H1 (cell line): ENCODE results near the gene ADAMTS16.

Experiments used
- EZH2 ChIP-seq: fragments of 200-600 bp; sonication (generic); IDR thresholded peaks from 2 replicates; pipeline ENCODE4 v1.7.1; 2012; ENCODE audit warnings: low read depth, mild to moderate bottlenecking, moderate library complexity, low read length, inconsistent platforms; ENCODE audit not compliant: severe bottlenecking
- TAF1 ChIP-seq: IDR thresholded peaks from 2 replicates; pipeline ENCODE4 v1.6.1; 2011; ENCODE audit warnings: mild to moderate bottlenecking, low read depth, low read length
- TF ChIP-seq, protein P1 (sequence below), 3 experiments: IDR thresholded peaks; 1 replicate in 2 of 3; 2 replicates in 1 of 3; pipeline versions ENCODE4 v1.5.1 to v1.6.1; 2011; ENCODE audit warnings: low read length in 3 of 3, mild to moderate bottlenecking in 3 of 3, inconsistent platforms in 2 of 3, low read depth in 1 of 3, moderate library complexity in 1 of 3; ENCODE audit not compliant: insufficient read depth in 1 of 3; ENCODE audit errors: control extremely low read depth in 1 of 3

DNA sequence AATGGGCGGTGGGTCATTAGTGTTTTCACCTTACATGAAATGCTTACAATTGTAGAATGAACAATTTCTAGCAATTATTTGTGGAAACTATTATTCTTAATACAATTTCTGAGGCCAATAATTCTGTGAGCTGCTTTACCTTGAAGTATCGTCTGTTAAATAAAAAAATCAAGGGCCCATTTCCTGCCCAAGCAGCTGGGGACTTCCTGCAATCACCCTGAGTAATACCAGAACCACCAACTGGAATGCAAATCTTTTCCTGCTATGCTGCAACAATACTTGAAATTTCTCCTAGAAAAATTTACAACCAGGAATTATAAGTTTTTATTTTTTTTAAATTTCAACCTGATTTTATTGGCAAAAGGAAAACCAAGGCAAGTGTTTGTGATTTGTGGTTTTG, 52.6 kb downstream of the ADAMTS16 start:
- TF ChIP-seq, protein P1, sequence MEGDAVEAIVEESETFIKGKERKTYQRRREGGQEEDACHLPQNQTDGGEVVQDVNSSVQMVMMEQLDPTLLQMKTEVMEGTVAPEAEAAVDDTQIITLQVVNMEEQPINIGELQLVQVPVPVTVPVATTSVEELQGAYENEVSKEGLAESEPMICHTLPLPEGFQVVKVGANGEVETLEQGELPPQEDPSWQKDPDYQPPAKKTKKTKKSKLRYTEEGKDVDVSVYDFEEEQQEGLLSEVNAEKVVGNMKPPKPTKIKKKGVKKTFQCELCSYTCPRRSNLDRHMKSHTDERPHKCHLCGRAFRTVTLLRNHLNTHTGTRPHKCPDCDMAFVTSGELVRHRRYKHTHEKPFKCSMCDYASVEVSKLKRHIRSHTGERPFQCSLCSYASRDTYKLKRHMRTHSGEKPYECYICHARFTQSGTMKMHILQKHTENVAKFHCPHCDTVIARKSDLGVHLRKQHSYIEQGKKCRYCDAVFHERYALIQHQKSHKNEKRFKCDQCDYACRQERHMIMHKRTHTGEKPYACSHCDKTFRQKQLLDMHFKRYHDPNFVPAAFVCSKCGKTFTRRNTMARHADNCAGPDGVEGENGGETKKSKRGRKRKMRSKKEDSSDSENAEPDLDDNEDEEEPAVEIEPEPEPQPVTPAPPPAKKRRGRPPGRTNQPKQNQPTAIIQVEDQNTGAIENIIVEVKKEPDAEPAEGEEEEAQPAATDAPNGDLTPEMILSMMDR (IDR thresholded peaks at IDR 0.05; ENCODE audit: control extremely low read depth in 1 of 3, insufficient read depth in 1 of 3, low read depth in 1 of 3, low read length in 3 of 3) = no peak
- TF ChIP-seq EZH2 (no peak), TAF1 (no peak)
